GM12872 (cell line): Measurements from ENCODE around the gene TTC1.

Experiments used
- CTCF ChIP-seq: IDR thresholded peaks from 3 replicates; pipeline ENCODE4 v1.5.1; 2011; ENCODE audit warnings: low read depth, mild to moderate bottlenecking, low read length, moderate library complexity; ENCODE audit not compliant: insufficient read depth

TTC1 gene

GRCh38 chr5:160064995-160065614 lies 56.2 kb downstream of the TTC1 start:
- TF ChIP-seq CTCF, result no peak

GRCh38 chr5:160071516-160071915 lies 62.6 kb downstream of the TTC1 start:
- TF ChIP-seq CTCF, result no peak

GRCh38 chr5:160071916-160072315 lies 63.0 kb downstream of the TTC1 start:
- no peak for TF ChIP-seq CTCF

GRCh38 chr5:160075073-160075472 lies 66.1 kb downstream of the TTC1 start:
- TF ChIP-seq CTCF, result no peak

GRCh38 chr5:160076997-160077396 lies 68.1 kb downstream of the TTC1 start:
- no peak for TF ChIP-seq CTCF

- no peak for TF ChIP-seq CTCF
Observed at GRCh38 chr5:160079753-160080152, 70.8 kb downstream of the TTC1 start.

GRCh38 chr5:160081495-160081894 lies 72.6 kb downstream of the TTC1 start:
- TF ChIP-seq CTCF, result no peak
